ENCODE measurements around the gene VWA8. TPM values are rescaled to one million over a fixed set of nuclear protein-coding genes. Genes with fewer than 3 reads are reported as not detected.
"Not testable (repeated sequence)": the region's sequence is repeated elsewhere in the genome, so short reads cannot be mapped to it uniquely, and the experiment has no call there.

Gene VWA8
- polyA plus RNA-seq, 1 donor, result 11.6 TPM

DNA sequence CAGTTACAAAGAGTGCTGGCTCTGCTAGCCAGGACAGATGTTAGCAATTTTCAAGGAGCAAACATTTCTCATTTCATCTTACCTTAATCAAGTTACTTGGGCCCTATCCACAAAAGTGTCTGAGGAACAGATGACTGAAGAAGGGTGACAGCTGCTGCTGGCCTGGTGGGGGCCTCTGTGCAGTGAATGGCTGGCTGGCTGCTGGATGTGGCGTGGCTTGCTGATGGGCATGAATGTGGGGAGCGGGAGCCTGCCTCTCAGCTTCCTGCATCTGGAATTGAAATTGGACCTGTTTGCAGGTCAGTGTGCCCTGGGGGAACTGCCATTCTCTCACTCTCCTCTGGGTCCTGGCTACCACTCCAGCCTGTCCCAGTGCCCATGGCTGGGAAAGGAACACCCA lies 408.9 kb downstream of the VWA8 start:
- no peak for DNase-seq
- peaks cover 5% of the 10 kb centered on the region for H3K4me1 ChIP-seq (ENCODE audit: control insufficient read depth, insufficient read depth, low read length)
- H3K9me3 ChIP-seq (ENCODE audit: control insufficient read depth, low read depth, low read length), result no peaks in the 10 kb centered on the region
- no peak overlapping the region for H3K27ac ChIP-seq (ENCODE audit: low read length)
- H3K4me3 ChIP-seq (ENCODE audit: low read length), result no peak overlapping the region
- H3K36me3 ChIP-seq (ENCODE audit: control insufficient read depth, insufficient read depth, low read length), result no peaks in the 10 kb centered on the region
- no peaks in the 10 kb centered on the region for H3K27me3 ChIP-seq (ENCODE audit: control insufficient read depth, insufficient read depth, low read length)
- no CpG with 5 or more reads among the region's 2 CpGs for WGBS (ENCODE audit: insufficient coverage, low lambda C conversion rate)

DNA sequence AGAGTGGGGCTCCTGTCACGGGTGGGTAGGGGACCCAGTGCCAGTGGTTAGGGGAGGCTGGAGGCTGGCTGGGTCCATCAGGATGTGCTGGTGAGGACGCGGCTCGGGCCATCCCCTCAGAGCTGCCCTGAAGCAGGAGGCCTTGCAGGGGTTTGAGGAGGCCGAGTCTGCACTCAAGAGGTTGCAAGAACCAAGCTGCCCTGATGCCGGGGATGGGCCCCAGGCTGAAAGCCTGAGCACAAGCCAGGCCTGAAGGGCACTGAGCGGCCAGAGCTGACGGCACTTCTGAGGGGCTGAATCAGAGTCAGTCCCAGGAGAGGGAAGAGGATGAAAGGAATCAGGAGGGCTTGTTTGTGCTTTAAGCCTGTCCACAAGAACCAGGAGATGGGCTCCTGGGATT lies 410.6 kb downstream of the VWA8 start:
- H3K4me1 ChIP-seq (ENCODE audit: control insufficient read depth, insufficient read depth, low read length), result peaks cover 8% of the 10 kb centered on the region
- H3K36me3 ChIP-seq (ENCODE audit: control insufficient read depth, insufficient read depth, low read length), result no peaks in the 10 kb centered on the region
- H3K27ac ChIP-seq (ENCODE audit: low read length), result no peak overlapping the region
- H3K9me3 ChIP-seq (ENCODE audit: control insufficient read depth, low read depth, low read length), result no peaks in the 10 kb centered on the region
- no CpG with 5 or more reads among the region's 8 CpGs for WGBS (ENCODE audit: insufficient coverage, low lambda C conversion rate)
- H3K4me3 ChIP-seq (ENCODE audit: low read length), result no peak overlapping the region
- H3K27me3 ChIP-seq (ENCODE audit: control insufficient read depth, insufficient read depth, low read length), result no peaks in the 10 kb centered on the region
- no peak for DNase-seq

DNA sequence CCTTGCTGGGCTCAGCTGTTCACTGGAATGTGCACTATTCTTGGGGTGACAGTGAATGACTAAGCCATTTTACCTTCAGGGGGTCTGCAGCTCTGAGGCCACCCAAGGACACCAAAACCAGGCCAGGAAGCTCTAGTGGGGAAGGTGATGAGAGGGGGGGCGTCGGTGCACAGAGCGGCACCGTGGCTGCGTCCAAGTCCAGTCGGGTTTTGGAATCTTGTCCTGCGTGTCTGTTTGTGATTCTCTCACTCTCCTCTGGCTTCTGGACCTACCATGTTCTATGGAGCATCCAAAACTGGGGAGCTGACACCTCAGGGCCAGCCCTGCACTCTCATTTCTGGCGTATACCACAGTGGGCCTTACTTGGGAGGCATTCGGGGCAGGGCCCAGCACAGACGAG lies 411.4 kb downstream of the VWA8 start:
- Histone ChIP-seq H3K4me3 (ENCODE audit: low read length) (no peak overlapping the region), H3K9me3 (ENCODE audit: control insufficient read depth, low read depth, low read length) (no peaks in the 10 kb centered on the region), H3K27me3 (ENCODE audit: control insufficient read depth, insufficient read depth, low read length) (no peaks in the 10 kb centered on the region), H3K27ac (ENCODE audit: low read length) (no peak overlapping the region), H3K36me3 (ENCODE audit: control insufficient read depth, insufficient read depth, low read length) (no peaks in the 10 kb centered on the region), H3K4me1 (ENCODE audit: control insufficient read depth, insufficient read depth, low read length) (peaks cover 8% of the 10 kb centered on the region)
- no peak for DNase-seq
- no CpG with 5 or more reads among the region's 10 CpGs for WGBS (ENCODE audit: insufficient coverage, low lambda C conversion rate)

DNA sequence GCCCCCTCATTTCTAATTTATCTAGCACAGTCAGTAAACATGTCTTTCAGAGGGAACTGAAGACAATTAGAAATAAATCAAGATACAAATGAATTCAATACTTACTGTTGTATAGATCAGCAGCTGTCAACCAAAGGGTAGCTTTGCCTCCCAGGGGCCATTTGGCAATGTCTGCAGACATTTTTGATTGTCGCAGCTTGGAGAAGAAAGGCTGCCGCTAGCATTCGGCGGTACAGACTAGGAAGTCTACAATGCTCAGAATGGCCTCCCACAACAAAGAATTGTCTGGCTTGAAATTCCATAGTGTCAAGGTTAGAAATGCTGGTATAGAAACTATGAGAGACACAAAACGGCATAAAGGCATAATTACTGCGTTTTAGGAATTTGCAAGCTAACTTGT lies 412.0 kb downstream of the VWA8 start:
- DNase-seq, result no peak
- peaks cover 8% of the 10 kb centered on the region for H3K4me1 ChIP-seq (ENCODE audit: control insufficient read depth, insufficient read depth, low read length)
- H3K9me3 ChIP-seq (ENCODE audit: control insufficient read depth, low read depth, low read length), result no peaks in the 10 kb centered on the region
- 96% methylated on average over 3 of the region's 6 CpGs for WGBS (ENCODE audit: insufficient coverage, low lambda C conversion rate)
- no peak overlapping the region for H3K27ac ChIP-seq (ENCODE audit: low read length)
- no peaks in the 10 kb centered on the region for H3K27me3 ChIP-seq (ENCODE audit: control insufficient read depth, insufficient read depth, low read length)
- no peaks in the 10 kb centered on the region for H3K36me3 ChIP-seq (ENCODE audit: control insufficient read depth, insufficient read depth, low read length)
- no peak overlapping the region for H3K4me3 ChIP-seq (ENCODE audit: low read length)

DNA sequence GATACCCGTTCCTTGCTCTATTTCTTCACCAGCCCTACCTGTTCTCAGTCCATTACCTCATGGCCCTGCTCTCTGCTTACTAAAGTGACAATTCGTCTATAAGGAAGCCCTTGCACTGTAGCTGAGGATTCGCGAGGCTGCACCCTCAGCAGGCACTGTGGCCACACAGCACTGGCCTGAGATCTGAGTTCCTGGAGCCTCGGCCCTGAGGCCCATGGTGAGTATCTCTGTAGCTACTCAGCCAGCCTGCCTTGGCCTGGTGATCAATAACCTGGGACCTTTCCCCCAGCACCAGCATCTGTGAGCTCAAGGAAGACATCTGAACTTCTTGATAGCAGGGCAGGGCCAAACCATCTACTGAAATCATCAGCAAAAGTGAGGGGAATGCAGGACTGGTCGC lies 412.9 kb downstream of the VWA8 start:
- H3K4me1 ChIP-seq (ENCODE audit: control insufficient read depth, insufficient read depth, low read length), result peaks cover 8% of the 10 kb centered on the region
- no peak for DNase-seq
- H3K36me3 ChIP-seq (ENCODE audit: control insufficient read depth, insufficient read depth, low read length), result no peaks in the 10 kb centered on the region
- H3K27ac ChIP-seq (ENCODE audit: low read length), result no peak overlapping the region
- no peaks in the 10 kb centered on the region for H3K9me3 ChIP-seq (ENCODE audit: control insufficient read depth, low read depth, low read length)
- H3K27me3 ChIP-seq (ENCODE audit: control insufficient read depth, insufficient read depth, low read length), result no peaks in the 10 kb centered on the region
- no peak overlapping the region for H3K4me3 ChIP-seq (ENCODE audit: low read length)
- WGBS (ENCODE audit: insufficient coverage, low lambda C conversion rate), result no CpG with 5 or more reads among the region's 6 CpGs

DNA sequence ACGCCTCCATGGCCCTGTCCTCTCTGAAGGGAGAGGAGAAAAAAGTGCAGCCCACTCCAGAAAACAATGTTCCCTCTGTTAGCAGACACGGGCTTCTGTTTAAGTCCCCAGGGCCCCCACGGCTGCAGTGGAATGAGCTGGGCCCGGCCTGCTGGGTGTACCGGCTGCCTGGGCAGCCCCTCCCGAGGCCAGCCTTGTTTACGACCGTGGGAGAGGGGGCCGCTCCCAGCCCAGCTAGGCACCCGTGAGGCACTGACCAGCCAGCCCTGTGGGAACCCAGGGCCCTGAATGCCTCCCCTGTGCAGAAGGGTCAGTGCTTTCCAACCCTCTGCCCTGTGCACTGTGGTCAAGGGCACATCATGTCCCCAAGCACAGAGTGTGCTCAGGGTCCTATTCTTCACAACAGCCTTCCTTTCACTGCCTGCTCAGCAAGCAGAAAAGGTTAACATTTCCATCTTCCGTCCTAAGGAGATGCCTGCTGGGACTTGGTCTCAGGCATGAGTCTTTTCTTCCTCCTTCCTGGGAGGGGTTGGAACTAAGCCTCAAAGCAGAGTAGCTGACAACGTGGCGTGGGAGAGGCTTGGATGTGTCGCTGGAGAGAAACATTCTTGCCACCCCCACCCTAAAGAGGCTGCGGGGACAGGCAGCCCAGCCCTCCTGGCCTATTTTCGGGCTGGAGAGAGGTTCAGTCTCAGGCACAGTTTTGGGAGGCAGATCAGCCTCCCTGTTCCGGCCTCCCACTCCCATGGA lies 413.5 kb downstream of the VWA8 start:
- Histone ChIP-seq H3K27me3 (ENCODE audit: control insufficient read depth, insufficient read depth, low read length) (no peaks in the 10 kb centered on the region), H3K36me3 (ENCODE audit: control insufficient read depth, insufficient read depth, low read length) (no peaks in the 10 kb centered on the region), H3K4me1 (ENCODE audit: control insufficient read depth, insufficient read depth, low read length) (peaks cover 8% of the 10 kb centered on the region), H3K4me3 (ENCODE audit: low read length) (no peak overlapping the region), H3K27ac (ENCODE audit: low read length) (no peak overlapping the region), H3K9me3 (ENCODE audit: control insufficient read depth, low read depth, low read length) (no peaks in the 10 kb centered on the region)
- WGBS (ENCODE audit: insufficient coverage, low lambda C conversion rate), result no CpG with 5 or more reads among the region's 17 CpGs
- DNase-seq, result no peak

DNA sequence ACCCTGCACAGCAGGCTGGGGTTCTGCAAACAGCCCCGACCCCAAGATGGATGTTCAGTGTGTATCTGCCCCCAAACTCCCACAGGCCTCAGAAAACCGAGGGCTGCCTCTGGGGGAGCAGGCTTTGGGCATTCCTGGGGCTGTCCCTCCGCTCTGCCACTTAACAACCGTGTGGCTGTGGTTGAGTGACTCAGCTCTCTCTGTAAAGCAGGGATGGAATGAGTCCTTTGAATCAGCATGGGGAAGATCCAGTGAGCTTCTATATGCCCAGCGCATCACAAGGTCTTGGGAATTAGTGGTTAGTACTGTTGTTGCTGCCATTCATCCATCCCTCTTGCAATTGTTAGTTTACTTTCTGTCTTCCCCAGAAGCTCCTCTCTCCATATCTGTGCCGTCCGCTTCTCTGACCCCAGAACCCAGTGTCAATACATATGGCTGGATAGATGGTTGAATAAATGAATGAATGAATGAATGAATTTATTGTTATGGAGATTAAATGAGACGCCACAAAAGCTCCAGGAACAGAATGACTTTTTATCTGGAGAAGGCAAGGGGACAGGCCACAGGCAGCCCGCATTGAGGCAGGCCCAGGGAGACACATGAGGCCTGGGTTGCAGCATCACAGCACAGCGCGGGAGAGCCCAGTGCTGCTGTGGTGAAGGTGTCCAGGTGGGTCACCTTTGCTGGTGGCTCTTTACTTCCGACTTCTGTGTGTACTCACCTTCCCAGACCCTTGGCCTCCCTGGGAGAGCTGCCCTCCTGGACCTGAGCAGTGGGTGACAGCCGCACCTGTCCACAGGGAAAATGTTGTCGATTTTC lies 414.3 kb downstream of the VWA8 start:
- DNase-seq, result no peak
- no CpG with 5 or more reads among the region's 14 CpGs for WGBS (ENCODE audit: insufficient coverage, low lambda C conversion rate)
- H3K27ac ChIP-seq (ENCODE audit: low read length), result no peak overlapping the region
- peaks cover 3% of the 10 kb centered on the region for H3K9me3 ChIP-seq (ENCODE audit: control insufficient read depth, low read depth, low read length)
- H3K4me3 ChIP-seq (ENCODE audit: low read length), result no peak overlapping the region
- peaks cover 8% of the 10 kb centered on the region for H3K4me1 ChIP-seq (ENCODE audit: control insufficient read depth, insufficient read depth, low read length)
- no peaks in the 10 kb centered on the region for H3K27me3 ChIP-seq (ENCODE audit: control insufficient read depth, insufficient read depth, low read length)
- H3K36me3 ChIP-seq (ENCODE audit: control insufficient read depth, insufficient read depth, low read length), result no peaks in the 10 kb centered on the region

DNA sequence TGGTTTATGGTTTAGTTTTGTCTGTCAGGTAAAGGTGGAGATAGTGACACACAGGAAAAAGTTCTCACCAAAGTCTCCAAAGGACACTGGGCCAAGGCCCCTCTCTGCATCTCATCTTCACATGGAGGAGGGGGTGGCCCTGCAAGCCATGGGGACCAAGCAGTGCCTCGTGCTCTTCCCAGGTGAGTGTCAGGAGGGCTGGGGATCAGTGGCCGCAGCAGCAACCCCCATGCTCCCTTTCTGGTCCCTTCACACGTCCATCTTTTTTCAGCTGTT lies 415.5 kb downstream of the VWA8 start:
- DNase-seq, result no peak
- Histone ChIP-seq H3K36me3 (ENCODE audit: control insufficient read depth, insufficient read depth, low read length) (no peaks in the 10 kb centered on the region), H3K4me1 (ENCODE audit: control insufficient read depth, insufficient read depth, low read length) (peaks cover 8% of the 10 kb centered on the region), H3K9me3 (ENCODE audit: control insufficient read depth, low read depth, low read length) (peaks cover 3% of the 10 kb centered on the region), H3K27me3 (ENCODE audit: control insufficient read depth, insufficient read depth, low read length) (no peaks in the 10 kb centered on the region), H3K27ac (ENCODE audit: low read length) (no peak overlapping the region), H3K4me3 (ENCODE audit: low read length) (no peak overlapping the region)
- WGBS (ENCODE audit: insufficient coverage, low lambda C conversion rate), result no CpG with 5 or more reads among the region's 3 CpGs

DNA sequence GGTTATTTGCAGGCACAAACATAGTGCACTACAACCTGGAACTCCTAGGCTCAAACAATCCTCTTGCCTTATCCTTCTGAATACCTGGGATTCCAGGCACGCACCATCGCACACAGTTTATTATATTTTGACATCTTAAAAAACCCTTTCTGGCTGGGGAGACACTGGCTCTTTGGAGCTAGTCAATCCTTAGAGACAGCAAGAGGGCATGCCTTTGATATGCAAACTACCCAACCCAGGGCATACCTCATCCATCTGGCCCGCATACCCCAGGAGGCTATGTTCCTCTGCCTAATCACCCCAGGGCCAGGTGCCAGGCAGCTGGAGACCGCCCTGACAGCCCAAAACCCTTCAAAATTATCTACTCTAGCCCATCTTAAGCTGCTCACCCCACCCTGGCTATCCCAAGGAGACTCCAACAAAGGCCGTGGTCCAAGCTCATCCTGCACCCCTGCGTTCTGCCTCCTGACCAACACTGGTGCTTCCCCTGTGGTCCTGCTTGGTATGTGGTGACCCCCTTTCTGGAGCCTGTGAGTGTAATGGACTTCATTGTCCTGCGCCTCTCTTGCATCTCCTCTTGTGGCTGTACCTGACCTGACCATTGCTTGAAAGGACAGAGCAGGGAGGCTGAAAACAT lies 417.1 kb downstream of the VWA8 start:
- no CpG with 5 or more reads among the region's 7 CpGs for WGBS (ENCODE audit: insufficient coverage, low lambda C conversion rate)
- Histone ChIP-seq H3K4me1 (ENCODE audit: control insufficient read depth, insufficient read depth, low read length) (peaks cover 8% of the 10 kb centered on the region), H3K27ac (ENCODE audit: low read length) (no peak overlapping the region), H3K4me3 (ENCODE audit: low read length) (no peak overlapping the region), H3K9me3 (ENCODE audit: control insufficient read depth, low read depth, low read length) (peaks cover 3% of the 10 kb centered on the region), H3K36me3 (ENCODE audit: control insufficient read depth, insufficient read depth, low read length) (no peaks in the 10 kb centered on the region), H3K27me3 (ENCODE audit: control insufficient read depth, insufficient read depth, low read length) (no peaks in the 10 kb centered on the region)
- DNase-seq, result no peak

DNA sequence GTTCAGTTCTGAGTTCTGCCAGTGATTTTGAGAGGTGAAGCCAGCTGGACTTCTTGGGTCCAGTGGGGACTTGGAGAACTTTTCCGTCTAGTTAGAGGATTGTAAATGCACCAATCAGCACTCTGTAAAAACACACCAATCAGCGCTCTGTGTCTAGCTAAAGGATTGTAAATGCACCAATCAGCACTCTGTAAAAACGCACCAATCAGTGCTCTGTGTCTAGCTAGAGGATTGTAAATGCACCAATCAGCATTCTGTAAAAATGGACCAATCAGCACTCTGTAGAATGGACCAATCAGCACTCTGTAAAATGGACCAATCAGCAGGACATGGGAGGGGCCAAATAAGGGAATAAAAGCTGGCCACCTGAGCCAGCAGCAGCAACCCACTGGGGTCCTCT lies 418.1 kb downstream of the VWA8 start:
- H3K4me1 ChIP-seq (ENCODE audit: control insufficient read depth, insufficient read depth, low read length); DNase-seq; H3K27ac ChIP-seq (ENCODE audit: low read length); H3K9me3 ChIP-seq (ENCODE audit: control insufficient read depth, low read depth, low read length); H3K36me3 ChIP-seq (ENCODE audit: control insufficient read depth, insufficient read depth, low read length); H3K27me3 ChIP-seq (ENCODE audit: control insufficient read depth, insufficient read depth, low read length); H3K4me3 ChIP-seq (ENCODE audit: low read length): not testable (repeated sequence)
- no CpG with 5 or more reads among the region's 3 CpGs for WGBS (ENCODE audit: insufficient coverage, low lambda C conversion rate)
